Neural progenitor cell (in vitro differentiated cells): ENCODE results near the gene PM20D2.

Experiments
- CTCF ChIP-seq: fragments of 200-600 bp; sonication (generic); IDR thresholded peaks from 2 replicates; pipeline ENCODE4 v1.5.1; 2017; ENCODE audit warnings: antibody characterized with exemption, mild to moderate bottlenecking
- EZH2 ChIP-seq: fragments of 200-600 bp; sonication (generic); IDR thresholded peaks from 2 replicates; pipeline ENCODE4 v1.6.1; 2017; ENCODE audit warnings: antibody characterized with exemption, mild to moderate bottlenecking, moderate library complexity
- EZH2phosphoT487 ChIP-seq: fragments of 200-600 bp; sonication (generic); IDR thresholded peaks from 2 replicates; pipeline ENCODE4 v1.6.1; 2017; ENCODE audit warnings: antibody characterized with exemption

GRCh38 chr6:89148016-89148750 lies 2.3 kb downstream of the PM20D2 start:
- TF ChIP-seq CTCF (no peak), EZH2 (no peak), EZH2phosphoT487 (no peak)
